SJSA1 (cell line): ENCODE results near the gene HMGN1. TPM values are rescaled to one million over a fixed set of nuclear protein-coding genes. Genes with fewer than 3 reads are reported as not detected.
A peak's percentile ranks its signal among the peaks of the same experiment; 100 is the strongest.
"Not testable (repeated sequence)": the region's sequence is repeated elsewhere in the genome, so short reads cannot be mapped to it uniquely, and the experiment has no call there.

ENCODE experiments used
- DNase-seq, 2 experiments: peaks; one replicate each; pipeline ENCODE4 v3.0.0-alpha.2; 2015 to 2020; ENCODE audit warnings: low spot score in 2 of 2, low read depth in 1 of 2
- H3K27ac ChIP-seq: fragments of 250-450 bp; sonication (Bioruptor Pico); 2 replicates; pipeline ENCODE4 v1.5.1; 2020; ENCODE audit warnings: mild to moderate bottlenecking, moderate library complexity
- H3K27me3 ChIP-seq: fragments of 250-450 bp; sonication (Bioruptor Pico); replicated peaks from 2 replicates; pipeline ENCODE4 v1.5.1; 2020; ENCODE audit warnings: mild to moderate bottlenecking, moderate library complexity
- H3K36me3 ChIP-seq: fragments of 250-450 bp; sonication (Bioruptor Pico); 2 replicates; pipeline ENCODE4 v1.5.1; 2020; ENCODE audit warnings: mild to moderate bottlenecking
- H3K4me1 ChIP-seq: fragments of 250-450 bp; sonication (Bioruptor Pico); replicated peaks from 2 replicates; pipeline ENCODE4 v1.6.1; 2021; ENCODE audit warnings: mild to moderate bottlenecking
- H3K4me3 ChIP-seq: fragments of 250-450 bp; sonication (Bioruptor Pico); 2 replicates; pipeline ENCODE4 v1.5.1; 2020; ENCODE audit warnings: mild to moderate bottlenecking
- H3K9me3 ChIP-seq: fragments of 250-450 bp; sonication (Bioruptor Pico); replicated peaks from 2 replicates; pipeline ENCODE4 v1.5.1; 2020; ENCODE audit warnings: mild to moderate bottlenecking
- total RNA-seq: library from RNA; depleted of rRNA; stranded (reverse); fragments of >200 nt; shearing (Covaris generic); gene quantifications from 2 replicates; pipeline ENCODE4 v1.2.3, GENCODE V29; 2014

The HMGN1 gene
- total RNA-seq, 1 experiment from 2014 or later, result 446 TPM

- H3K9me3 ChIP-seq, result no peaks in the 10 kb centered on the region
- peak overlapping the region; percentile 72 for H3K27ac ChIP-seq
- DNase-seq, result no peak
- peak overlapping the region; percentile 55 for H3K4me3 ChIP-seq
- no peaks in the 10 kb centered on the region for H3K36me3 ChIP-seq
- no peaks in the 10 kb centered on the region for H3K27me3 ChIP-seq
- H3K4me1 ChIP-seq, result peaks cover 20% of the 10 kb centered on the region
Observed at GRCh38 chr21:39381009-39381408, 32.1 kb upstream of the HMGN1 start.

GRCh38 chr21:39379986-39380891 lies 31.4 kb upstream of the HMGN1 start:
- H3K4me1 ChIP-seq, result peaks cover 13% of the 10 kb centered on the region
- no peaks in the 10 kb centered on the region for H3K27me3 ChIP-seq
- H3K9me3 ChIP-seq, result no peaks in the 10 kb centered on the region
- H3K36me3 ChIP-seq, result no peaks in the 10 kb centered on the region
- H3K4me3 ChIP-seq, result peak overlapping the region; percentile 55
- H3K27ac ChIP-seq, result peak overlapping the region; percentile 72
- peak; percentile 87 to 98 for DNase-seq

- Histone ChIP-seq H3K9me3 (no peaks in the 10 kb centered on the region), H3K4me1 (peaks cover 18% of the 10 kb centered on the region), H3K4me3 (no peak overlapping the region), H3K36me3 (no peaks in the 10 kb centered on the region), H3K27me3 (no peaks in the 10 kb centered on the region), H3K27ac (no peak overlapping the region)
- peak in 1 of 2 experiments; percentile 32 for DNase-seq
Observed at GRCh38 chr21:39377444-39378050, 28.7 kb upstream of the HMGN1 start.

GRCh38 chr21:39375446-39375845 lies 26.6 kb upstream of the HMGN1 start:
- Histone ChIP-seq H3K4me1 (peaks cover 11% of the 10 kb centered on the region), H3K36me3 (no peaks in the 10 kb centered on the region)

GRCh38 chr21:39374046-39374445 lies 25.2 kb upstream of the HMGN1 start:
- no peak for DNase-seq
- Histone ChIP-seq H3K4me3 (no peak overlapping the region), H3K27me3 (no peaks in the 10 kb centered on the region), H3K27ac (no peak overlapping the region), H3K36me3 (no peaks in the 10 kb centered on the region), H3K4me1 (peaks cover 11% of the 10 kb centered on the region), H3K9me3 (no peaks in the 10 kb centered on the region)

More at GRCh38 chr21:39375446-39375845, 26.6 kb upstream of the HMGN1 start:
- Histone ChIP-seq H3K4me3 (no peak overlapping the region), H3K27ac (no peak overlapping the region), H3K27me3 (no peaks in the 10 kb centered on the region), H3K9me3 (no peaks in the 10 kb centered on the region)
- DNase-seq, result no peak

GRCh38 chr21:39373634-39374033 lies 24.7 kb upstream of the HMGN1 start:
- no peak overlapping the region for H3K4me3 ChIP-seq
- no peaks in the 10 kb centered on the region for H3K27me3 ChIP-seq
- H3K36me3 ChIP-seq, result no peaks in the 10 kb centered on the region
- DNase-seq, result no peak
- peaks cover 11% of the 10 kb centered on the region for H3K4me1 ChIP-seq
- H3K27ac ChIP-seq, result no peak overlapping the region
- H3K9me3 ChIP-seq, result no peaks in the 10 kb centered on the region

- not testable (repeated sequence) for H3K9me3 ChIP-seq, DNase-seq, H3K27me3 ChIP-seq
Observed at GRCh38 chr21:39369896-39370288, 21.0 kb upstream of the HMGN1 start.

GRCh38 chr21:39367783-39368182 lies 18.9 kb upstream of the HMGN1 start:
- Histone ChIP-seq H3K36me3 (no peaks in the 10 kb centered on the region), H3K27me3 (no peaks in the 10 kb centered on the region), H3K9me3 (no peaks in the 10 kb centered on the region), H3K27ac (no peak overlapping the region), H3K4me1 (peaks cover 18% of the 10 kb centered on the region), H3K4me3 (no peak overlapping the region)
- DNase-seq, result no peak

More at GRCh38 chr21:39369896-39370288, 21.0 kb upstream of the HMGN1 start:
- H3K27ac ChIP-seq, H3K36me3 ChIP-seq, H3K4me3 ChIP-seq, H3K4me1 ChIP-seq: not testable (repeated sequence)

- H3K27ac ChIP-seq, result no peak overlapping the region
- no peaks in the 10 kb centered on the region for H3K36me3 ChIP-seq
- H3K9me3 ChIP-seq, result no peaks in the 10 kb centered on the region
- no peak overlapping the region for H3K4me3 ChIP-seq
- H3K27me3 ChIP-seq, result no peaks in the 10 kb centered on the region
- DNase-seq, result no peak
- peaks cover 18% of the 10 kb centered on the region for H3K4me1 ChIP-seq
Observed at GRCh38 chr21:39366563-39366962, 17.7 kb upstream of the HMGN1 start.

- Histone ChIP-seq H3K4me3 (no peak overlapping the region), H3K36me3 (no peaks in the 10 kb centered on the region)
- no peak for DNase-seq
Observed at GRCh38 chr21:39364949-39365348, 16.1 kb upstream of the HMGN1 start.

GRCh38 chr21:39363607-39364555 lies 15.0 kb upstream of the HMGN1 start:
- Histone ChIP-seq H3K27me3 (no peaks in the 10 kb centered on the region), H3K4me1 (peaks cover 18% of the 10 kb centered on the region), H3K27ac (peak overlapping the region; percentile 31; the same call in 1 of the 2 replicates), H3K4me3 (no peak overlapping the region), H3K36me3 (no peaks in the 10 kb centered on the region), H3K9me3 (no peaks in the 10 kb centered on the region)
- peak in 1 of 2 experiments; percentile 45 for DNase-seq

More at GRCh38 chr21:39364949-39365348, 16.1 kb upstream of the HMGN1 start:
- H3K9me3 ChIP-seq, result no peaks in the 10 kb centered on the region
- H3K4me1 ChIP-seq, result peaks cover 18% of the 10 kb centered on the region
- no peak overlapping the region for H3K27ac ChIP-seq
- H3K27me3 ChIP-seq, result no peaks in the 10 kb centered on the region

- Histone ChIP-seq H3K36me3 (no peaks in the 10 kb centered on the region), H3K4me3 (no peak overlapping the region), H3K9me3 (no peaks in the 10 kb centered on the region), H3K4me1 (peaks cover 18% of the 10 kb centered on the region), H3K27ac (no peak overlapping the region), H3K27me3 (no peaks in the 10 kb centered on the region)
- DNase-seq, result no peak
Observed at GRCh38 chr21:39362733-39363132, 13.8 kb upstream of the HMGN1 start.

GRCh38 chr21:39359382-39359781 lies 10.5 kb upstream of the HMGN1 start:
- Histone ChIP-seq H3K4me3 (no peak overlapping the region), H3K36me3 (no peaks in the 10 kb centered on the region), H3K27ac (no peak overlapping the region), H3K4me1 (peaks cover 11% of the 10 kb centered on the region), H3K27me3 (no peaks in the 10 kb centered on the region; the same call in 1 of the 2 replicates), H3K9me3 (no peaks in the 10 kb centered on the region)
- DNase-seq, result no peak
